Urothelium cell line (cell line): ENCODE data around the gene SNCB.
"Not testable (repeated sequence)": the region's sequence is repeated elsewhere in the genome, so short reads cannot be mapped to it uniquely, and the experiment has no call there.

ENCODE experiments used
- DNase-seq: peaks from one replicate; pipeline ENCODE4 v3.0.0; 2011; ENCODE audit warnings: low spot score, mixed read lengths
- FAIRE-seq: peaks from 2 replicates; lab custom pipeline; 2011; peaks lifted over from hg19 to GRCh38; lab: Jason Lieb, UNC

The SNCB gene

GRCh38 chr5:176606032-176606431 is 24.3 kb downstream of the SNCB start:
- no peak for FAIRE-seq

GRCh38 chr5:176603091-176603490 is 27.2 kb downstream of the SNCB start:
- DNase-seq (no peak), FAIRE-seq (no peak)

More at GRCh38 chr5:176606032-176606431, 24.3 kb downstream of the SNCB start:
- no peak for DNase-seq

GRCh38 chr5:176601901-176602482 is 28.3 kb downstream of the SNCB start:
- FAIRE-seq (no peak), DNase-seq (no peak)

- FAIRE-seq, DNase-seq: not testable (repeated sequence)
Observed at GRCh38 chr5:176599749-176600430, 30.4 kb downstream of the SNCB start.

GRCh38 chr5:176597417-176598389 is 32.6 kb downstream of the SNCB start:
- FAIRE-seq (no peak), DNase-seq (no peak)

GRCh38 chr5:176596689-176597416 is 33.5 kb downstream of the SNCB start:
- DNase-seq (no peak), FAIRE-seq (no peak)

GRCh38 chr5:176596069-176596644 is 34.2 kb downstream of the SNCB start:
- DNase-seq, result no peak
- FAIRE-seq, result no peak

- no peak for FAIRE-seq
- no peak for DNase-seq
Observed at GRCh38 chr5:176595386-176595943, 34.9 kb downstream of the SNCB start.

- FAIRE-seq (no peak), DNase-seq (no peak)
Observed at GRCh38 chr5:176594554-176594953, 35.8 kb downstream of the SNCB start.

- FAIRE-seq, result no peak
- DNase-seq, result no peak
Observed at GRCh38 chr5:176593273-176593869, 37.0 kb downstream of the SNCB start.

- DNase-seq (no peak), FAIRE-seq (no peak)
Observed at GRCh38 chr5:176592573-176592972, 37.8 kb downstream of the SNCB start.

GRCh38 chr5:176591667-176592066 is 38.7 kb downstream of the SNCB start:
- not testable (repeated sequence) for DNase-seq, FAIRE-seq

- no peak for DNase-seq
- FAIRE-seq, result no peak
Observed at GRCh38 chr5:176590035-176590717, 40.2 kb downstream of the SNCB start.

GRCh38 chr5:176589039-176589769 is 41.1 kb downstream of the SNCB start:
- no peak for FAIRE-seq

GRCh38 chr5:176588297-176588696 is 42.0 kb downstream of the SNCB start:
- FAIRE-seq, result peak; percentile 70
- DNase-seq, result no peak

More at GRCh38 chr5:176589039-176589769, 41.1 kb downstream of the SNCB start:
- DNase-seq, result no peak

GRCh38 chr5:176587398-176587797 is 42.9 kb downstream of the SNCB start:
- no peak for DNase-seq
- no peak for FAIRE-seq

GRCh38 chr5:176583076-176583475 is 47.3 kb downstream of the SNCB start:
- DNase-seq (no peak), FAIRE-seq (peak; percentile 53)

GRCh38 chr5:176581361-176581760 is 49.0 kb downstream of the SNCB start:
- FAIRE-seq, result no peak
- no peak for DNase-seq
